H9 (cell line): ENCODE data around the gene GATA1. TPM values are rescaled to one million over a fixed set of nuclear protein-coding genes. Genes with fewer than 3 reads are reported as not detected.

Experiments used
- DNase-seq: peaks from one replicate; pipeline ENCODE4 v3.0.0-alpha.2; 2017
- H2AFZ ChIP-seq: one replicate; pipeline ENCODE4 v1.6.1; 2013; ENCODE audit warnings: mild to moderate bottlenecking, low read length, control low read depth, moderate library complexity
- H2AK5ac ChIP-seq: 2 replicates; pipeline ENCODE4 v1.6.1; 2013; ENCODE audit warnings: low read length, control low read depth, mixed read lengths; ENCODE audit not compliant: insufficient read length
- H2BK120ac ChIP-seq: one replicate; pipeline ENCODE4 v1.6.1; 2013; ENCODE audit warnings: low read depth, mild to moderate bottlenecking, low read length, control low read depth, inconsistent platforms; ENCODE audit not compliant: poor library complexity, severe bottlenecking
- H2BK12ac ChIP-seq: 2 replicates; pipeline ENCODE4 v1.6.1; 2013; ENCODE audit warnings: low read length, control low read depth, mixed read lengths, low read depth; ENCODE audit not compliant: insufficient read length
- H2BK15ac ChIP-seq: 2 replicates; pipeline ENCODE4 v1.6.1; 2013; ENCODE audit warnings: low read depth, low read length, control low read depth
- H2BK20ac ChIP-seq: one replicate; pipeline ENCODE4 v1.6.1; 2013; ENCODE audit warnings: low read depth, mild to moderate bottlenecking, low read length, control low read depth, inconsistent platforms; ENCODE audit not compliant: poor library complexity, severe bottlenecking
- H2BK5ac ChIP-seq: 2 replicates; pipeline ENCODE4 v1.6.1; 2013; ENCODE audit warnings: low read length, control low read depth, mixed read lengths; ENCODE audit not compliant: insufficient read length
- H3K14ac ChIP-seq: 2 replicates; pipeline ENCODE4 v1.6.1; 2013; ENCODE audit warnings: low read length, control low read depth; ENCODE audit not compliant: insufficient read depth
- H3K18ac ChIP-seq: 2 replicates; pipeline ENCODE4 v1.6.1; 2013; ENCODE audit warnings: low read depth, mild to moderate bottlenecking, mixed read lengths, low read length, control low read depth; ENCODE audit not compliant: insufficient read length
- H3K23ac ChIP-seq: 2 replicates; pipeline ENCODE4 v1.6.1; 2013; ENCODE audit warnings: low read length, control low read depth, mixed read lengths, low read depth; ENCODE audit not compliant: insufficient read length
- H3K23me2 ChIP-seq: 2 replicates; pipeline ENCODE4 v1.6.1; 2013; ENCODE audit warnings: low read depth, mild to moderate bottlenecking, mixed read lengths, low read length, control low read depth; ENCODE audit not compliant: insufficient read length, poor library complexity, severe bottlenecking
- H3K27ac ChIP-seq: 2 replicates; pipeline ENCODE4 v1.5.1; 2013; ENCODE audit warnings: low read length, control low read depth, mixed read lengths, low read depth; ENCODE audit not compliant: insufficient read length
- H3K27me3 ChIP-seq: 2 replicates; pipeline ENCODE4 v1.6.1; 2013; ENCODE audit warnings: low read length, control low read depth, inconsistent platforms; ENCODE audit not compliant: insufficient read depth
- H3K4ac ChIP-seq: 2 replicates; pipeline ENCODE4 v1.6.1; 2013; ENCODE audit warnings: low read depth, mild to moderate bottlenecking, control low read depth, inconsistent platforms, low read length, moderate library complexity
- H3K4me1 ChIP-seq: 2 replicates; pipeline ENCODE4 v1.6.1; 2013; ENCODE audit warnings: low read length, control low read depth, inconsistent platforms; ENCODE audit not compliant: insufficient read depth
- H3K4me2 ChIP-seq: 2 replicates; pipeline ENCODE4 v1.6.1; 2013; ENCODE audit warnings: low read length, control low read depth, mixed read lengths; ENCODE audit not compliant: insufficient read length, insufficient read depth
- H3K56ac ChIP-seq: 2 replicates; pipeline ENCODE4 v1.6.1; 2013; ENCODE audit warnings: low read depth, mild to moderate bottlenecking, mixed read lengths, low read length, control low read depth; ENCODE audit not compliant: insufficient read length
- H3K79me1 ChIP-seq: 2 replicates; pipeline ENCODE4 v1.6.1; 2013; ENCODE audit warnings: low read depth, mild to moderate bottlenecking, moderate library complexity, low read length, control low read depth, inconsistent platforms; ENCODE audit not compliant: insufficient read depth, poor library complexity, severe bottlenecking
- H3K79me2 ChIP-seq: 2 replicates; pipeline ENCODE4 v1.6.1; 2013; ENCODE audit warnings: low read length, control low read depth, inconsistent platforms; ENCODE audit not compliant: insufficient read depth
- H3K9ac ChIP-seq: 2 replicates; pipeline ENCODE4 v1.6.1; 2013; ENCODE audit warnings: low read length, control low read depth, mixed read lengths; ENCODE audit not compliant: insufficient read length; ENCODE audit errors: extremely low read depth
- H3K9me3 ChIP-seq: one replicate; pipeline ENCODE4 v1.6.1; 2013; ENCODE audit warnings: low read depth, low read length, inconsistent platforms; ENCODE audit not compliant: control insufficient read depth
- H3T11ph ChIP-seq: one replicate; pipeline ENCODE4 v1.6.1; 2013; ENCODE audit warnings: mild to moderate bottlenecking, low read length, control low read depth, inconsistent platforms
- H4K20me1 ChIP-seq: one replicate; pipeline ENCODE4 v1.6.1; 2013; ENCODE audit not compliant: control insufficient read depth, insufficient read length, insufficient read depth
- H4K5ac ChIP-seq: 2 replicates; pipeline ENCODE4 v1.6.1; 2013; ENCODE audit warnings: low read depth, mild to moderate bottlenecking, mixed read lengths, low read length, control low read depth; ENCODE audit not compliant: insufficient read length
- H4K8ac ChIP-seq: replicated peaks from 2 replicates; pipeline ENCODE4 v1.6.1; 2013; ENCODE audit warnings: low read length, control low read depth, mixed read lengths, low read depth; ENCODE audit not compliant: insufficient read length
- H4K91ac ChIP-seq: 2 replicates; pipeline ENCODE4 v1.6.1; 2013; ENCODE audit warnings: low read depth, mild to moderate bottlenecking, moderate library complexity, mixed read lengths, low read length, control low read depth; ENCODE audit not compliant: insufficient read length
- H3K27ac Mint-ChIP-seq, 3 experiments: 2 replicates in 2 of 3; 3 replicates in 1 of 3; pipeline ENCODE4 v1.8.0; 2020 to 2021; ENCODE audit warnings: mixed read lengths in 3 of 3, mild to moderate bottlenecking in 1 of 3, moderate library complexity in 1 of 3
- H3K27me3 Mint-ChIP-seq: 2 replicates; pipeline ENCODE4 v1.8.0; 2021; ENCODE audit warnings: low read depth, mild to moderate bottlenecking, moderate library complexity, mixed read lengths
- H3K36me3 Mint-ChIP-seq, 3 experiments: 2 replicates in 2 of 3; 3 replicates in 1 of 3; pipeline ENCODE4 v1.8.0; 2020 to 2021; ENCODE audit warnings: low read depth in 3 of 3, mixed read lengths in 3 of 3; ENCODE audit not compliant: insufficient read depth in 1 of 3
- H3K4me1 Mint-ChIP-seq, 2 experiments: 2 replicates each; pipeline ENCODE4 v1.8.0; 2020; ENCODE audit warnings: mixed read lengths in 2 of 2
- H3K4me3 Mint-ChIP-seq, 2 experiments: 2 replicates in 1 of 2; 3 replicates in 1 of 2; pipeline ENCODE4 v1.8.0; 2020 to 2021; ENCODE audit warnings: mild to moderate bottlenecking in 2 of 2, mixed read lengths in 2 of 2, moderate library complexity in 1 of 2
- H3K9me3 Mint-ChIP-seq, 2 experiments: 2 replicates in 1 of 2; 3 replicates in 1 of 2; pipeline ENCODE4 v1.8.0; 2020; ENCODE audit warnings: mild to moderate bottlenecking in 2 of 2, mixed read lengths in 2 of 2, moderate library complexity in 1 of 2
- CTCF ChIP-seq: fragments of 200-600 bp; sonication (generic); conservative IDR thresholded peaks from 3 replicates; pipeline ENCODE4 v1.8.0; 2021; ENCODE audit warnings: antibody characterized with exemption, mild to moderate bottlenecking
- WGBS: extraction: QIAGEN DNeasy Blood & Tissue Kit; methylation state at CpG from one replicate; pipeline ENCODE4 v1.1.7; 2013; ENCODE audit warnings: missing lambda C conversion rate, low lambda C conversion rate, mixed read lengths; ENCODE audit not compliant: insufficient read length; ENCODE audit errors: extremely low coverage; 5-methylcytosine and 5-hydroxymethylcytosine counted together
- total RNA-seq: library from RNA; stranded (reverse); gene quantifications from 2 replicates; pipeline ENCODE4 v1.2.1, GENCODE V29; 2021

Gene GATA1
- total RNA-seq, 1 experiment from 2014 or later, result not detected

GRCh38 chrX:48816014-48816810 is 29.8 kb downstream of the GATA1 start:
- Histone ChIP-seq H3T11ph (no peak overlapping the region), H3K27ac (no peak overlapping the region), H3K23me2 (no peaks in the 10 kb centered on the region), H3K14ac (no peak overlapping the region), H4K5ac (no peak overlapping the region), H3K4me2 (no peak overlapping the region), H4K91ac (no peak overlapping the region), H3K18ac (no peak overlapping the region), H2BK15ac (no peak overlapping the region), H4K8ac (no peak overlapping the region), H2BK5ac (no peak overlapping the region), H3K4ac (no peak overlapping the region), H3K23ac (no peak overlapping the region), H2BK120ac (no peak overlapping the region), H2BK12ac (no peak overlapping the region), H3K79me2 (no peaks in the 10 kb centered on the region), H3K56ac (no peak overlapping the region), H3K4me1 (no peaks in the 10 kb centered on the region), H3K9me3 (peaks cover 24% of the 10 kb centered on the region), H2AFZ (no peak overlapping the region), H2BK20ac (no peak overlapping the region), H3K9ac (no peak overlapping the region), H3K79me1 (no peaks in the 10 kb centered on the region), H2AK5ac (no peak overlapping the region), H4K20me1 (no peaks in the 10 kb centered on the region), H3K27me3 (no peaks in the 10 kb centered on the region)
- no peak overlapping the region for H3K4me3 Mint-ChIP-seq
- H3K4me1 Mint-ChIP-seq, result no peaks in the 10 kb centered on the region
- peaks cover 10 to 54% (median 51%) of the 10 kb centered on the region in 3 experiments for H3K36me3 Mint-ChIP-seq
- H3K27ac Mint-ChIP-seq, result no peak overlapping the region
- peaks cover 61 to 84% of the 10 kb centered on the region in 2 experiments for H3K9me3 Mint-ChIP-seq
- WGBS, result no CpG with 5 or more reads among the region's 18 CpGs
- peaks cover 2% of the 10 kb centered on the region for H3K27me3 Mint-ChIP-seq
- no peak for TF ChIP-seq CTCF
- no peak for DNase-seq
